ENCODE results near the gene DSN1. TPM values are rescaled to one million over a fixed set of nuclear protein-coding genes. Genes with fewer than 3 reads are reported as not detected.

Gene DSN1
- total RNA-seq, 1 donor from 2014 or later, result 24.5 TPM

DNA sequence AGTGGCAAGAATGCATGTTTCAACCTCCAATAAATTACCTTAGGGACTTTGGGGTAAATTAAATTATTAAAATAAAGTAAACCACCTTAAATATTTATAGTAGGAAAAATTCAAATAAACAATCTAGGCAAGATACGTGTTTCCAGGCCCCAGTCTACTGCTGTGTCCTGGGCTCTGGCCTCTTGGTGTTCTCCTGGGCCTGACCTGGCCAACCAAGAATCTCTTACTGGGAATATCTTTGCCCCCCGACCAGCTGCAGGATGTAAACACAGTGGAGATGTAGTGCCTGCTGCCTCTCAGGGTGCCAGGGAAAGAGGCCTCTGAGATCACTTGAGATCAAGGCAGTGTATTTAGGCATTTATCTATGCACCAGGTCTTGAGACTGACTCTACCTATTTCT is 11.7 kb upstream of the DSN1 start:
- no peak for DNase-seq
- Mint-ChIP-seq H3K27ac (no peak overlapping the region), H3K27me3 (no peaks in the 10 kb centered on the region), H3K9me3 (no peaks in the 10 kb centered on the region), H3K4me3 (no peak overlapping the region), H3K36me3 (ENCODE audit: low read depth) (no peaks in the 10 kb centered on the region), H3K4me1 (no peaks in the 10 kb centered on the region)
- intact Hi-C loops (cut with micrococcal nuclease), result no loop called here

DNA sequence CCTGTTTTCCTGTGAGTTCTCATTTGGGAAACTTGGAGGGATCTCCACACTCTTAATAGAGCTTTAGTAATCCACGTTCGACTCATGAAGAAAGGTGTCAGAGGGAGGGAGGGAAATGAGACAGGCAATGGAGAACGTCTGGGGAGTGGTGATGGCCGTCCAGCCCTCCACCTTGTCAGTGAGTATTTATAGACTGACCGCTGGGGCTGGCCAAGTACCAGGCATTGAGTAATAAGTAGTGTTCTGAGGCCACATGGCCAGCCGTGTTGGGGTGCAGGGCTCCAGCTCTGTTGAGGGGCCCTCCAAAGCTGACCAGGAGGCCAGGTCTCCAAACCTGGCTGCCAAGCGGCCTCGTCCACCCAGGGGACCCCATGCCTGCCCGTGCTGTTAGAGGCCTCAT is 11.3 kb upstream of the DSN1 start:
- Mint-ChIP-seq H3K4me1 (no peaks in the 10 kb centered on the region), H3K4me3 (no peak overlapping the region), H3K9me3 (no peaks in the 10 kb centered on the region), H3K27ac (no peak overlapping the region), H3K36me3 (ENCODE audit: low read depth) (no peaks in the 10 kb centered on the region), H3K27me3 (no peaks in the 10 kb centered on the region)
- DNase-seq, result no peak
- intact Hi-C loops (cut with micrococcal nuclease), result no loop called here

DNA sequence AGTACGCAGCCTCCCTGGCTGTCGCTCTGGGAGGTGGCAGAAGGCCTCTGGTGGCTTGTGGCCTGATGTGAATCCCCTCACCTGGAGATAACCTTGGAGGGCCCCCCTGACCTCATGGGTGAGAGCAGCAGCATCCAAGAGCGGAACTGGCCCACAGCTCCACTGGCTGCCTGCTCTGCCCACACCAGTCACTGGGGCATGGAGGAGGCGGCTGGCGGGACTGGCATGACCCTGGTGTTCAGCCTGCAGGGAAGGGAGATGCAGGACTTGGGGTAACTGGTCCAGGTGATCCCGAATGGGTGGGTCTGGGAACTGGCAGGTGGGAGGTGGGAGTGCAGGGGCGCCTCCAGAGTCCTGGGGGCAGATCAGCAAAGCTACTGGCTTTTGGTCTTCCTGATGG is 10.6 kb upstream of the DSN1 start:
- no peaks in the 10 kb centered on the region for H3K36me3 Mint-ChIP-seq (ENCODE audit: low read depth)
- intact Hi-C loops (cut with micrococcal nuclease), result no loop called here
- no peak overlapping the region for H3K27ac Mint-ChIP-seq
- no peak overlapping the region for H3K4me3 Mint-ChIP-seq
- no peaks in the 10 kb centered on the region for H3K9me3 Mint-ChIP-seq
- H3K4me1 Mint-ChIP-seq, result no peaks in the 10 kb centered on the region
- DNase-seq, result no peak
- peaks cover 1% of the 10 kb centered on the region for H3K27me3 Mint-ChIP-seq

DNA sequence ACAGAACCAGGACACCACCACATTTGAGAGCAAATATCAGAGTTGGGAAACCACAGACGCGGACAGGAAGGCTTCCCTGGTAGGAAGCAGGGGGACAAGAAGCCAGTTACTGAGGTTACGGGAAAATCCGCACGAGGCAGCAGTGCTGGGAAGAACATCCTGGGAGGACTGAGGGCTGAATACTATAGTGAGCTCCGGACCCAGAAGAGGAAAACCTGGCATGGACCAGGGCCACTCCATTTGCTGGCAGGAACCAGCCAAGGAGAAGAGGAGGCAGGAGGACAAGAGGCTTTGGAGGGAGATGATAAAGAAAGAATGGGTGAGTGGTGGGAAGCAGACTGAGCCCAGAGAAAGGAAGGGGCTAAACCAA is 6.1 kb upstream of the DSN1 start:
- peaks cover 4% of the 10 kb centered on the region for H3K4me1 Mint-ChIP-seq
- no peak overlapping the region for H3K27ac Mint-ChIP-seq
- no peaks in the 10 kb centered on the region for H3K9me3 Mint-ChIP-seq
- H3K36me3 Mint-ChIP-seq (ENCODE audit: low read depth), result no peaks in the 10 kb centered on the region
- intact Hi-C loops (cut with micrococcal nuclease), result no loop called here
- peaks cover 3% of the 10 kb centered on the region for H3K27me3 Mint-ChIP-seq
- DNase-seq, result no peak
- H3K4me3 Mint-ChIP-seq, result no peak overlapping the region

DNA sequence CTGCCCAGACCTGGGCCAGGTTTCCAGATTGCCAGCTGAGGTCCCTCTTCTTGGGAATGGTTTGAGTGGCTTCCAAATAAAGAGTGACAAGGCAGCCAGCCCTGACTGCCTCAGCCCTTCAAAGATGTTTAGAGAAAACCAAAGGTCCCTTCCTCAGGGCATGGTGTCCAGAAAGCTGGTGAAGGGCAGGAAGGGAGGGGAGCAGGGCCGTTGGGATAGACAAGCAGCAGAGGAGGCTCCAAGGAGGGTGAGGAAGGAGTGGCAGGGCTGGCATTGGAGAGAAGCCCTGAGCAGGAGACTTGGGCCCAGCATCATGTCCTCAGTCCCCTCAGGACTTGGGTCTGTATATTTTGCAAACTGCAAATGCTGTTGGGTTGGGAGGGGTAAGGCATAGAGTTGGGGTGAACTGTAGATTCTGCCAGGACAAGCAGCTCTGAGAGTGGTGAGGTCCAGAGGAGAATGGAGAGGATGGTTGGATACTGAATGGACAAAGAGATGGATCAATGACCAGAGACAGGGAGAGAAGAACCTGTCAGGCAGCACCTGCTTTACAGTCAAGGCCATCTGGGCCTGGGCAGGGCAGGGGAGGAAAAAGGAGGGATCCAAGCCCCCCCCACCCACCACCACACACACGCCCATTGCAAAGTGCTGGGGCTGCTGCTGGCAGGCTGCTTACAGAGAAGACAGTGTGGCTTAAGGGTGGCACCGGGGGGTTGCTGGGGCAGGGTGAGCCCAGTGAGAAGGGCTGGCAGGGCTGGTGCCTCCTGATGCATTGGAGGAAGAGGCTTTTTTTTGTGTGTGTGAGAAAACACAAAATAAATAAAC is 5.5 kb upstream of the DSN1 start:
- no peaks in the 10 kb centered on the region for H3K36me3 Mint-ChIP-seq (ENCODE audit: low read depth)
- DNase-seq, result no peak
- H3K9me3 Mint-ChIP-seq, result no peaks in the 10 kb centered on the region
- no peak overlapping the region for H3K27ac Mint-ChIP-seq
- peaks cover 3% of the 10 kb centered on the region for H3K27me3 Mint-ChIP-seq
- no peak overlapping the region for H3K4me3 Mint-ChIP-seq
- peaks cover 6% of the 10 kb centered on the region for H3K4me1 Mint-ChIP-seq
- intact Hi-C loops (cut with micrococcal nuclease), result no loop called here

DNA sequence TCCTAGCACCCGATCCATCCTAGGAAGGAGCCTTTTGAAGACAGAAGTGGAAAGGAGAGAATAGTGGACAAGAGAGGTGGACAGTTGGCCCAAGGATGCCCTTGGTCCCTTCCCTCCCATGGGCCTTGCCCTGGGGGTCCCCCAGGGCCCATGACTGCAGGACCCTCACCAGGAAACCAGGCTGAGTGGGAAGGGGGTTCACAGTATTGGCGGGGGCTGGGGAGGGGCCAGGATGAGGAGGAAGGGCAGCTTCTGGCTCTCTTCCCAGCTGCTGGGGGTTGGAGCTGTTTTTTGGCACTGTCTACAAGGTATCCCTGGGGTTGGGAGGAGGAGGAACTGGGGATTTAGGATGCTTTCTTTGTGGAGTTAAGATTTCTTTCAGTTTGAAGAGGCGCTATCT is 4.0 kb upstream of the DSN1 start:
- peaks cover 5% of the 10 kb centered on the region for H3K27me3 Mint-ChIP-seq

DNA sequence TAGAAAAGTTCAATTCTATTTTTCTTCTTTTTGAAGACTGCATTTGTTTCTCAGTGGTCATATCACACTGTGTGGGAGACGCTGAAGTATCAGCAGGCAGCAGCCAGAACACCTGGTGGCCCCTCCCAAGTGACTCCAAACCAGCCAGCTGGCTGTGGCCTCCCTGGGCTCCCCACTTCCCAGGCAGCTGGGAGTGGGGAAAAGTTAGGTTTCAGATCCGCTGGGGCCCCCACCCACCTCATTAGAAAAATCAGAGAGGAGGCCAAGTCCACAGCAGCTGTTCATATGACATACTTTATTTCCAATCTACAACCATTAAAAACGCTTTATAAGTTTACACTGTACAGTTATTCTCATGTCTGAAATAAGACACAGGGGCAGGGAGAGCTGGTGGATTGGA is 3.6 kb upstream of the DSN1 start:
- peaks cover 5% of the 10 kb centered on the region for H3K27me3 Mint-ChIP-seq
- H3K36me3 Mint-ChIP-seq (ENCODE audit: low read depth), result peaks cover 2% of the 10 kb centered on the region
- DNase-seq, result no peak
- peaks cover 3% of the 10 kb centered on the region for H3K9me3 Mint-ChIP-seq
- intact Hi-C loops (cut with micrococcal nuclease), result no loop called here
- no peak overlapping the region for H3K27ac Mint-ChIP-seq
- H3K4me1 Mint-ChIP-seq, result peaks cover 18% of the 10 kb centered on the region
- no peak overlapping the region for H3K4me3 Mint-ChIP-seq

More for the DNA sequence above, 4.0 kb upstream of the DSN1 start:
- intact Hi-C loops (cut with micrococcal nuclease), result no loop called here
- DNase-seq, result no peak
- peaks cover 3% of the 10 kb centered on the region for H3K9me3 Mint-ChIP-seq
- no peak overlapping the region for H3K4me3 Mint-ChIP-seq
- peaks cover 2% of the 10 kb centered on the region for H3K36me3 Mint-ChIP-seq (ENCODE audit: low read depth)
- no peak overlapping the region for H3K27ac Mint-ChIP-seq
- peaks cover 15% of the 10 kb centered on the region for H3K4me1 Mint-ChIP-seq

DNA sequence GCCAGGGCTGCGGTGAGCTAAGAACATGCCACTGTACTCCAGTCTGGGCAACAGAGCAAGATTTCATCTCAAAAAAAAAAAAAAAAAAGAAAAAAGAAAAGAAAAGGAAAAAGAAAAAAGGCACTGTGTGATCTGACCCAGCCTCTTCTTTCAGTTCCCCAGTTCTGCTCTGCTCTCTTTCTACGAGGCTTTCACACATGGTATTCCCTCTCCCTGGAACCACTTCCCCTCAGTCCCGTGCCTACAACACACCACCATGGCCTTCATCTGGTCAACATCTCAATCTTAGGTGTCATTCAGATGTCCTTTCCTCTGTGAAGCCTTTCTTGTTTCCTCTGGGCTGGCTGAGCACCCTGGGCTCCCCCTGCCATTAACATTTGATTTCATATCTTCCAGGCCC is 2.3 kb upstream of the DSN1 start:
- intact Hi-C loops (cut with micrococcal nuclease), result no loop called here
- peaks cover 5% of the 10 kb centered on the region for H3K27me3 Mint-ChIP-seq
- H3K4me3 Mint-ChIP-seq, result no peak overlapping the region
- no peak overlapping the region for H3K27ac Mint-ChIP-seq
- peaks cover 28% of the 10 kb centered on the region for H3K4me1 Mint-ChIP-seq
- peaks cover 3% of the 10 kb centered on the region for H3K9me3 Mint-ChIP-seq
- H3K36me3 Mint-ChIP-seq (ENCODE audit: low read depth), result peaks cover 9% of the 10 kb centered on the region
- DNase-seq, result no peak

DNA sequence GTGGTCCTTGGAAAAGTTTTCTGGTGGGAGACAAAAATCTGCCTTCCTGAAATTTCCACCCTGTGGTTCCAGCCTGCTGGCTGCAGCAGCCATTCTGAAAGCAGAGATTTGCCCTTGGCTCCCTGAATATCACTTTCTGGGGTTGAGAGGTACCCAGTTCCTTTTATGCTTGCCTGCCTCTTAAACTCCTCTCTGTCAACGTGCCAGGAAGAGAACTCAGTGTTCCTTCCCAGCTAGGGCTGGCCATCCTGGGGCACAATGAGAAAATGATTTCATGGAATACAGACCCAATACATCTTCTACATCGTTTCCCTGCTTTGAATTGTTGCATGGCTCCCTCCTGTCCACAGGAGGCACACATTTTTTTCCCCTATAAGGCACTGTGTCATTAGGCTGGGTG is 1.6 kb upstream of the DSN1 start:
- intact Hi-C loops (cut with micrococcal nuclease), result no loop called here
- H3K36me3 Mint-ChIP-seq (ENCODE audit: low read depth), result peaks cover 13% of the 10 kb centered on the region
- H3K4me3 Mint-ChIP-seq, result peak overlapping the region; percentile 87
- peaks cover 5% of the 10 kb centered on the region for H3K27me3 Mint-ChIP-seq
- DNase-seq, result no peak
- H3K9me3 Mint-ChIP-seq, result peaks cover 3% of the 10 kb centered on the region
- H3K4me1 Mint-ChIP-seq, result peaks cover 32% of the 10 kb centered on the region
- H3K27ac Mint-ChIP-seq, result no peak overlapping the region

DNA sequence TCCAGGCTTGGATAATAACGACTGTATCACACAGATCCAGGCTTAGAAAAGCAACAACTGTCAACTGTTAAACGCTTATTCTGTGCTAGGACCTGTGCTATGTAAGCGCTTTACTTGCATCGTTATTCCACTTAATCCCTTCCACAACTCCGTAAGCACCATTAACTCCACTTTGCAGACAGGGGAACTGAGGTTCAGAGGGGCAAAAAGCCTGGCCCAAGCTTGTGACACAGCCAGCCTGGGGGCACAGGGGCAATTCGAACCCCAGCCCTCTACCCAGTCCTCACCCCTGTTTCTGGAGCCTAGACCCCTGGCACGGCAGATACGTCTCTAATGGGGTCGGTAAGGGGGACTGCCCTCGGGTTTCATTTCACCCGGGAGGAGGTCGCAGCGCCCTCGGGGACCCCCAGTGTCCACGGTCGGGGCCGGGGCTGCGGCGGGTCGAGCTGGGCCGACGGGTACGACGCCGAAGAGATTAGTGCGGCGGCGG is 411 bp downstream of the DSN1 start:
- Mint-ChIP-seq H3K27ac (peak overlapping the region; percentile 94), H3K9me3 (peaks cover 3% of the 10 kb centered on the region), H3K4me3 (peak overlapping the region; percentile 87), H3K36me3 (ENCODE audit: low read depth) (peaks cover 16% of the 10 kb centered on the region), H3K4me1 (peaks cover 36% of the 10 kb centered on the region), H3K27me3 (peaks cover 2% of the 10 kb centered on the region)
- intact Hi-C loops (cut with micrococcal nuclease), result loop anchor here (1.0 to 5.0 kb wide), 3 partner anchors 27 to 166 kb away; partner anchors contain the start of genes NDRG3 and RAB5IF
- no peak for DNase-seq

DNA sequence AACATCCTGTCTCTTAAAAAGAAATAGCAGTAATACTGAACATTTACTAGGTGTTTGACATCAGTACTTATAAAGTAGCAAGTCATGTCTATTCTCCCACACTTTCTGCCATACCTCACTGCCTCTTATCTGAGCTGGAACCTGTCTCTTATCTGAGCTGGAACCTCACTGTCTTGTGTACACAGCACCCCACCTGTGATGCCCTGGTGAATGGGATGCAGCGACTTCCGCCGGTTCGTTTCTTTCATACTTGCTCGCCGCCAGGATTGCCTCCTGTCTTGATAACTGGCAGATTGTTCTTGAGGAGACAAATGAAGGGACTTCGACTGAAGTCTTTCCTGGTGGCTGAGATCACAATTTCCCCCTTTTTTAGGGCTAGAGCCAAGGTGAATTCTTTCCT is 2.9 kb downstream of the DSN1 start:
- no peak overlapping the region for H3K4me3 Mint-ChIP-seq
- no peak overlapping the region for H3K27ac Mint-ChIP-seq
- peaks cover 20% of the 10 kb centered on the region for H3K36me3 Mint-ChIP-seq (ENCODE audit: low read depth)
- peaks cover 34% of the 10 kb centered on the region for H3K4me1 Mint-ChIP-seq
- no peak for DNase-seq
- H3K9me3 Mint-ChIP-seq, result peaks cover 3% of the 10 kb centered on the region
- intact Hi-C loops (cut with micrococcal nuclease), result loop anchor here (5.0 kb wide), 2 partner anchors 92 to 163 kb away; partner anchors contain the start of gene RAB5IF
- peaks cover 2% of the 10 kb centered on the region for H3K27me3 Mint-ChIP-seq

DNA sequence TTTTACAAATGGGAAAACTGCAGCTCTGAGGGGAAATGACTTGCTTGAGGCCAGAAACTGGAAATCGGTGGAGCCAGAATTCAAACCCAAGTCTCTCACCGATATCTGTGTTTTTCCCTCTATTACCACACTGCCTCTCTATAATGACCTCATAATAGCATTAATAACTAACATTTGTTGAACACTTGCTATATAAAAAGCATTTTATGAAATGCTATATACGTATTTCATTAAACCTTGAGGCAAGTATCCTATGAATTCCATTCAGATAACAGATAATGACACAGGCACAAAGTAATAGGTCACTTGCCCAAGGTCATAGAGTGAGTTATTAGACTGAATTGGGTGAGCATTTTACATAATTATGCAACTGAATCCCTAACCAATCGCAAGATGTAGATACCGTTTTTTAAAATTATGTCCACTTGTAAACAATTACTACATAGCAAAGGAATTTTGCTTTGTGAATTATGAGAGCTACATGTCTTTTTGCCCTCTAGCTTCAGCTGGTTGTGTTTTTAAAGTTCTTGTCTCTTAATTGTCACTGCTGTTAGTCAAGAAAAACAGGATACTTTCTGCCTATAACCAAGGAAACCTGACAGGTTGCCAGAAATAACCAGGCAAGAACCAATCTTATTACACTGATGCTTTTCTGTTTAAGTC is 4.7 kb downstream of the DSN1 start:
- Mint-ChIP-seq H3K27me3 (peaks cover 2% of the 10 kb centered on the region), H3K9me3 (peaks cover 3% of the 10 kb centered on the region), H3K4me1 (peaks cover 29% of the 10 kb centered on the region), H3K36me3 (ENCODE audit: low read depth) (peaks cover 23% of the 10 kb centered on the region), H3K27ac (no peak overlapping the region), H3K4me3 (no peak overlapping the region)
- intact Hi-C loops (cut with micrococcal nuclease), result no loop called here
- DNase-seq, result no peak

DNA sequence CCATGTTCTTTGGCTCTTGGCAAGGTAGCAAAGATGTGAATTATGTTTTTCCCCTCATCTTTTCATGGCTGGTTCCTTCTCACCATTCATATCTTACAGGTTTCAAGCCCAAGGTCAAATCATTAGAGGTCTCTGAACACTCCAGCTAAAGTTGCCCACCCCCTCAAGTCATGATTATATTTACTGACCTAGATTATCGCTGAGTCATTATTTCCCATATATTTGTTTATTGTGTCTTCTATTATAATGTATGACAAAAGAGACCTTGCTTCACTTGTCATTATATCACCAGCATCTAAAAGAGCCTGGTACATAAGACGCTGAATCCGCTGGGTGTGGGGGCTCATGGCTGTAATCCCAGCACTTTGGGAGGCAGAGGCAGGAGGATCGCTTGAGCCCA is 12.4 kb downstream of the DSN1 start:
- H3K4me3 Mint-ChIP-seq, result no peak overlapping the region
- intact Hi-C loops (cut with micrococcal nuclease), result no loop called here
- no peaks in the 10 kb centered on the region for H3K27me3 Mint-ChIP-seq
- peaks cover 10% of the 10 kb centered on the region for H3K4me1 Mint-ChIP-seq
- no peak for DNase-seq
- H3K27ac Mint-ChIP-seq, result peak overlapping the region; percentile 48
- no peaks in the 10 kb centered on the region for H3K9me3 Mint-ChIP-seq
- H3K36me3 Mint-ChIP-seq (ENCODE audit: low read depth), result peaks cover 22% of the 10 kb centered on the region

DNA sequence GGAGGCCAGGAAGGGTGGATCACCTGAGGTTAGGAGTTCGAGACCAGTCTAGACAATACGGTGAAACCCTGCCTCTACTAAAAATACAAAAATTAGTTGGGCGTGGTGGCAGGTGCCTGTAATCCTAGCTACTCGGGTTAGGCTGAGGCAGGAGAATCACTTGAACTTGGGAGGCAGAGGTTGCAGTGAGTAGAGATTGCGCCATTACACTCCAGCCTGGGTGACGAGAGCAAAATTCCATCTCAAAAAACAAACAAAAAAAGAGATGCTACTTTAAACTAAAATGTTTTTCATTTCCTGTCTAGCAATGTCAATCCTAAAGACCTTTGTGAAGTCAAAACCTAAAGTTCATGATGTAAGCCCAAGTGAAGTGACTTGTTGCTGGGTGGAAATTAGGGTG is 12.9 kb downstream of the DSN1 start:
- H3K36me3 Mint-ChIP-seq (ENCODE audit: low read depth), result peaks cover 26% of the 10 kb centered on the region
- peak overlapping the region; percentile 42 for H3K27ac Mint-ChIP-seq
- peaks cover 10% of the 10 kb centered on the region for H3K4me1 Mint-ChIP-seq
- no peak for DNase-seq
- no peak overlapping the region for H3K4me3 Mint-ChIP-seq
- intact Hi-C loops (cut with micrococcal nuclease), result no loop called here
- no peaks in the 10 kb centered on the region for H3K27me3 Mint-ChIP-seq
- no peaks in the 10 kb centered on the region for H3K9me3 Mint-ChIP-seq

Data from activated CD4-positive, alpha-beta T cell treated with anti-CD3 and anti-CD28 coated beads, Interleukin-2, amount 10 ng/mL, durations not matched to agents 24 days and 14 days (primary cell).